GM19463 (cell line): Measurements from ENCODE around the gene ELFN2.

ENCODE experiments used
- ATAC-seq: cut with Tn5 transposase; IDR thresholded peaks from one replicate; pipeline ENCODE4 v1.9.1; 2021; ENCODE audit warnings: mild to moderate bottlenecking, moderate library complexity; ENCODE audit not compliant: unreplicated experiment

ELFN2 gene

DNA sequence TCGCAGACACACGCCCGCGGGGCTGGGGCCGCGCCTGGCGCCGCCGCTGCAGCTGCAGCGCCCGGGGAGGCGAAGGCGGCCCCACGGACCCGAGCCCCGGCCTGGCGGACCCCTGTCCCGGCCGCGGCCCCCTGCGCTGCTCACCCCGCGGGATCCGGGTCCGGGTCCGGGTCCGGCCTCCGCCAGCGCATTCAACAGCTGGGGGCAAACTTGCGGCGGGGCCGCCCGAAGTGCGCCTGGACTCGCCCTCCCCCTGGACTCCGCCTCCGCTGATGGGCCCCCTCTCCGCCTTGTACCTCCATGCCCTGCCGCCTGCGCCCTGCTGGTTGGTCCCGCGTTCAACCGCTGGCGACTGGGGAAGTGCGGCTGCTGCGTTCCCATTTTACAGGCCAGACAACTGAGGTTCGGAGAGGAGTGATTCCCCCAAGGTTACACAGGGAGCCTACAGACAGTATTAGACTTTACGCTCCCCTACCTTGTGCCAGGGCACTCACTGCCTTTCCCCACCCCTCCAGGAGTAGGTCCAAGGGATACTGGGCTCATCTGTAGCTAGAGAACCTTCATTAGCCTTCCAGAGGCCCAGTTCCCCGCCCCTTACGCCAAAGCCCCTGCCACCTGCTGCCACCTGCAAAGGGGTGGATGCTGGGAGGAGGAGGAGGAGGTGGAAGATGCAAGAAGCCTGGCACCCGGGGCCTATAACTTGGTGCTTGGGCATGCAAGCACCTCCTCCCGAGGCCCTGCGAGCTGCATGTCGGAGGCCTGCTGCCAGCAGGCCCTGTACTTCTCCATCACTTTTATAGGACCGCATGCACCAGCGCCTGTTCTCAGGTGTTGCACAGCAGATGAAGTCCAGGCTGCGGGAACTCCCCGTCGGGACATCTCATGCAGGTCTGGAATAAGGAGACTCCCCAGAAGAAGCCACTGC, 694 bp upstream of the ELFN2 start:
- ATAC-seq = no peak

DNA sequence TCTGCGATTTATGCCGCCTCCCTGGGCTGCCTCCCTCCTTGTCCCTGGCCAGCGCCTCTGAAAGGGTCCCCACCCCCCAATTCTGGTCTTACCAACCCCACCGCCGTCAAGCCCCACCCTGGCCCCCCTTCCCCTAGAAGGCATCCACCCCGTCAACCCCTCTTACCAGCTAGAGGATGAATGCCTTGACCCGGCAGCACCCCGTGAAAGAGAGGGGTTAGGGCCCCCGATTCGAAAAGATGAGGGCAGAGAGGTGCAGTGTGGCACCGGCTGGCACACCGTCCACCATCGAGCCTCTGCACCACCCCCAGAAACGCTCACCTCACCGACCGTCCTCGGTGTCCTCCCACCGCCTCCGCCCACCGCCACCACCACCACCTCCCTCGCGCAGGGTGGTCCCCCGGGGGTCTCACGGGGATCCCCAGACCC, 559 bp downstream of the ELFN2 start:
- no peak for ATAC-seq

DNA sequence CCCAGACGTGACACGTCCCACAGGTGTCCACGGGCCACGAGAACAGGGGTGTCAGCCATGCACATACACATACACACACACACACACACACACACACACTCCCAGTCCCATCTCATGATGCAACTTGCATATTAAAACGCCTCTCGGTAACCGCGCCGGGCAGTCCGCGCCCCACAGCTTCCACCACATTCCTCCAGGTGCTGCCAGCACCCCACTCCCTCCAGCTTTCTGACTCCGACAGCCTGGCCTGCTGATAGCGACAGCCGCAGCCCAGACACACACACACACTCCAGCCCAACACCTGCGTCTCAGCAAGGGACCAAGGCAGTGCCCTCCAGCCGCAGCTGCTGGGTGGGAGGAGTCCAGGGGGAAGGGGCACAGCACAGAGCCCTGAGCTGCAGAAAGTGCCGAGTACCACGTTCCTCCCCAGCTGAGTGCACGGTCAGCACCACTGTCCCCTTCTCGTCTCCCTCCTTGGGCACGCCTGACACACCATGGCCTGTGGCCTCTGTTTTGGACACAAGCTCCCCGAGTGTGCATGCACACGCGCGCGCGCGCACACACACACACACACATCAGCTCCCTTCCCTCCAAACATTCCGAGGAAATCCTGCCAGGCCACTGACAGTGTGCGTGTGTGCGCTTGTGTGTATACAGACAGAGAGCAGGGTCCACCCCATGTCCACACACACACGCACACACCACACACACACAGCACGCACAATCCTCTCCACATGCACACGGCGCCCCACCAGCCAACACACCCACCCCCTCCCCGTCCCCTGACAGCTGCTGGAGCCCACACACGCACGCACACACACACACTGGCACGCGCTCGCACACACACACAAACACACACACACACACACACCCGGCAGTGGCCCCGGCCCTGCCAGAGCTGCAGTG, 1.2 kb downstream of the ELFN2 start:
- no peak for ATAC-seq

DNA sequence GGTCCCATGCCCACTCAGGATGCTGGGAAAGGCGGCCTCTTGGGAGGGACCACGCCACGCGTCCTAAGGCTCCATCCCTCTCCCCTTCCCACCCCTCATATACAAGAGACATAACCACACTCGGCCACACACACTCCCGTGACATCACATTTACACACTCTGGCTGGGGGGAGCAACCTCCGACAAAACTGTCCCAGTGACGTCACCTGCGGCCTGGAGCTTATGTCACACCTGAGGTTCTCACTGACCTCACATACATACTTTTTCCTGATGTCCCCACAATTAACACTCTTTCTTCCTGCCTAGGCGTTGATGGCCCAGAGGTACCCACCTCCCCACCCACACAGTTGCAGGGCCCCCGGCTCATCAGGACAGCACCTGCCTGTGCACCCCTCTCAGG, 1.9 kb downstream of the ELFN2 start:
- ATAC-seq = no peak

DNA sequence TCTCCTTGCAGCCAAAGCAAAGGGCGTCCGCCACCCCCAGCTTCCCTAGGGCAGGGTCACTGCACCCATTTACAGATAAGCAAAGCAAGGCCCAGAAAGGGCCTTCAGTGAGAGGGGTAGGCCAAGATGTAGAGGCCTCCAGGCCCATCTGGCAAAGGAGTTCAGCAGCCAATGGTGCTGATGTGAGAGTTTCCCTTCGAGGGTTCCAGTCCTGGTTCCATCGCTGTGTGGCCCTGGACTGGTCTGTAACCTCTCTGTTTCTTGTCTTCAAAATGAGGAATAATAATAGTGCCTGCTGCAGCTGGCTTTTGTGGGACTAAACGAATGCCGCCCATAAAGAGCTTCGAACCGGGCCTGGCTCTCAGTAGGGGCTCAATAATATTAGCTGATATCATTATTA, 4.0 kb downstream of the ELFN2 start:
- no peak for ATAC-seq

DNA sequence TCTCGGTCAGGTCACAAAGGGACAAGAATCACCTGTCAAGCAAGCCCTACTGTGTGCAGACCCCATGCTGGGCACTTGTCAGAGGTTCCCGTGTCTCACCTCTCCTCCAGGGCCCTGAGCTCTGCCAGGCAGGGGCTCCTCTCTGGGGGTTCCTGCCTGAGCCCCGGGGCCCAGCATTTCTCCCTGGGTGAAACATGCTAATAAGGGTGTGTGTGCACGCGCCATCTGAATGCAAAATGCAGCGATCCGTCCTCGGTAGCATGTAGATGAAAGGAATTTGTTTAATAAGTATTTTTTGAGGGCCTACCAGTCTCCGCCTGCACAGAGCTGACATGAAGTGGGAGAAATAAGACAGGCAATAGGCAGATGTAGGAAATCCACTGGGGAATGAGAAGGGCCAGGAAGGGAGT, 5.8 kb downstream of the ELFN2 start:
- ATAC-seq = no peak

DNA sequence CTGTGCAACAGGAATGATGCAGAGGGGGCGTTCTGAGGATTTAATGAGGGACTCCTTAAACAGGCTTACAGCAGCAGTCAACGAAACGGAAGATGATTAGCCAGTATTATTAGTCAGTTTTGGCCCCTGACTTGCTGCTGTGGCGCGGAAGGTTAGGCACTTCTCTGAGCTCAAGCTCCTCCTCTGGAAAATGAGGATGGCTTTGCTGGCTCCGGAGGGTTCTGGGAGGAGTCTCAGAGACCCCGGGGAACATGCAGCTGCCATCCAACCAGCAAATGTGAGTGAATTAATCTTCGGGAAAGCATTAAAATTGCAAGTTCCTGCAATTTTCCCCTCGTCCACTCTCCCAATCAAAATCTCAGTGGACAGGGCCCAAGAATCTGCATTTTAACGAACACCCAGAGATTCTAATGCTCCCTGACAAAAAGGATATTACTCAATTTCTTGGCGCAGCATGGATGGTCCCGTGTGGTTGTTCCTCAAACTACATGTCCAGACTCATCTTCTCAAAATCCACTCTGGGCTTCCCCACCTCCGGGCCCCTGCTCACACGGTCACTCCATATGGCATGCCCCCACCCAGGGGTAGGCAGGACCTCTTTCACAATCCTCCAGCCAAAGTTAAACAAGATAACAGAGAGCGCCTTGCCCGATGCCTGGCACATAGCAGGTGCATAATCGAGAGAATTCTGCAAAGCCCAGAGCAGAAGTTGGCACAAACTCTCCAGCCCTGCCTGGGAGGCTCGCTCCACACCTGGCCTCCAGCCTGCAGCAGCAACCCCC, 6.4 kb downstream of the ELFN2 start:
- ATAC-seq = no peak

DNA sequence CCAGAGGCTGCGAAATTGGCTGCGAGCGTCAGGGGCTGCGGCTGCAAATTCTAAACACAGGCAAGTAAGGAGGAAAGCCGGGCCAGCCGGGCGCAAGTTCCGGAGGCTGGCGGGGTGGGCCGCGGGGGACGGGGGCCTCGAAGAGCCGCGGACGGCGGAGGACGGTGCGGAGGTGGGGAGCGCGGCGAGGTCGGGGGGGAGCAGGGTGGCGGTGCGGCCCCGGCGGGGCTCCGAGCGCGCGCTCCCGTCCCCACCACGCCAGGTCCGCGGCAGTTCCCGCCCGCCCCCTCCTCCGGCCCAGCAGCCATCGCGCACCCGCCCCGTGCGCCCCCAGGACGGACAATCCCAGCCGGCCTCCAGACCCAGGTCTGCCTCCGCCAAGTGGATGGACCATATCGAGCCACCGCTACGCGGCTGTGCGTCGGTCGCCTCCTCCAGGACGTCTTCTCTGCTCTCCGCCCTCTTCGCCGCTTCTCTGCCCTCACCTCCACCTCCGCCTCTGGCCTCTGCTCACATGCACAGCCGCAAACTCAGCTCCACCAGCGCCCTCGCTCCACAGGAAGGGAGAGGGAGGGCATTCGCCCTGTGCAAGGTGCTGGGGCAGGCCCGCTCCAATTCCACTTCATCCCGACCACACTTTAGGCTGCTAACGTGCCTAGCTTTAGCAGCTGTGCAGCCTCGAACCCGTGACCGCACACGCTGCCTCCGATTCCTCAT, 7.2 kb downstream of the ELFN2 start:
- ATAC-seq = no peak

DNA sequence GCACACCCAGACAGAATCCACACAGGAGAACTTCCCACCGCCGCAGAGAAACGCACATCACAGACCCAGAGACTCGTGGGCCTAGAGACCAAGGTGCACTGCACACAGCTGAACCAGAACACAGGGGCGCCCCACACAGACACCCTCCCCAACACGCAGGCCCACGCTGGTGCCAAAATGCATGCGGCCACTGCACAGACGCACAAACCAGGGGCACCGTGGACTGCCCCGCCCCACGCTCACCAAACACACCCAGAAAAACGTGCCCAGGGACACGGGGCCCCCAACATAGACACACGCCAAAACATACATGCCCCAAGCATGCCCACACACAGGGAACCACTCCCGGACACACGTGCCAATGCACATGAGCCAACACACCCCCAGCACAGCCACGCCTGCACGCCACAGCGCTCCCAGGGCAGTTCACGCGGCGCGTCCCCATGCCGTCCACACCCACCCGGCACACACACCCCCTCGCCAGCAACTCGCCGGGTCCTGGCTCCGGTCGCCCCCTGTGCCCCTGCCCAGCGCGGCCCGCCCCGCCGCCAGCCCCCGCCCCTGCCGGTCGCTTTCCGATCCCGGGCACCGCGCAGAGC, 7.8 kb downstream of the ELFN2 start:
- no peak for ATAC-seq

DNA sequence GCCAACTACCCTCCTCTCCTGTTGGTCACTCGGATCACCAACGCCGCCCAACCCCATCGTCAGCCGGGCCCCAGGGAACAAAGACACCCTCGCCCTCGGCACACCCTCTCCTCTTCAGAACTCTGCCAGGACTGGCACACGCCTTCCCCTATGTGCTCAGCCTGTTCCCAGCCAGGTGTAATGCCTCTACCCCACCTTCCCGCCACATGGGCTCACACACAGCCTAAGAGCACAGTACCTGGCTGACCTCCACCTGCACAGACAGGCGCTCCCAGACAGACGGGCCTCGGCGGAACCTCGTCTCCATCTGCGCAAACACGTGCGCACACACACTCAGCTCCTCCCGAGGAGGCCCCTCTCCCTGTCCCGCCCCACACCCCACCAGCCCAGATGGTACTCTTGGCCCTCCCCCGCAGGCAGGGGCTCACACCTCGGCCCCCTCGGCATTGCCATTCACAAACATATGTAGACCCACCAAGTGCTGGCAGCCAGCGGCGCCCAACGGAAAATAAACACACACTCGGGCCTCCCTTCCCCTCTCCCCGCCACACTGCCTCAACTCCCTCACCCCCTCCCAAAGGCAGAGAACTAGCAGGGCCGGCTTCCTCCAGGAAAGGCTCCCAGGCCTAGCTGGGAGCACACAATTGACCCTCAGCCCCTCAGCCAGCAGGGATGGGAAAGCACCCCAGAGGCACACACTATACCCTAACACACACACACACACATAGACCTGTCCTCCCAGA, 8.5 kb downstream of the ELFN2 start:
- no peak for ATAC-seq

DNA sequence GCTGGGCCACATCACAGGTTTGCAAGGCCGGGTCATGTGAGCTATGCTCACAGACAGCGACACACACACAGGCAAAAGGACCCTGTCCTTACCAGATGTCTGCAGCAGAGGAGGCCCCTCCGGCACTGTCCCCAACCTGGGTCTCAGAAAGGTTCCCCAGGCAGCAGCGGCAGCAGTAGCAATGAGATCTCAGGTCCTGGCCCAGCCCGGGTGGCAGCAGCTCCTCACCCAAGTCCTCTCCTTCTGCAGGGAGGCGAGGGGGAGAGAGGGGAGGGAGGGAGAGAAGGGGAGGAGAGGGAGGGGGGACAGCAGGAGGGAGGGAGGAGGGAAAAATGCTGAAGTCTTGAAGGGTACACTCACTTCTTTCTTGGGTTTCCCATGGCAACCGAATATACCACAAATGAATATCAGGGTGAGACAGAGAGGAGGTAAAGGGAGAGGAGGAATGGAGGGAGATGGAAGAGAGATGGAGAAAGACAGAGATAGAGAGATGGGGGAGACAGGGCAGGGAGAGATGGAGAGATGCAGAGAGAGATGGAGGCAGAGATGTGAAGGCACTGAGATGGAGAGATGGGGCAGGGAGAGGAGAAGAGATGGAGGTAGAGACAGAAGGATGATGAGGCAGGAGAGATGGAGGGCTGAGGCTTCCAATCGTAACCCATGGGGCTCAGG, 9.5 kb downstream of the ELFN2 start:
- ATAC-seq = no peak

DNA sequence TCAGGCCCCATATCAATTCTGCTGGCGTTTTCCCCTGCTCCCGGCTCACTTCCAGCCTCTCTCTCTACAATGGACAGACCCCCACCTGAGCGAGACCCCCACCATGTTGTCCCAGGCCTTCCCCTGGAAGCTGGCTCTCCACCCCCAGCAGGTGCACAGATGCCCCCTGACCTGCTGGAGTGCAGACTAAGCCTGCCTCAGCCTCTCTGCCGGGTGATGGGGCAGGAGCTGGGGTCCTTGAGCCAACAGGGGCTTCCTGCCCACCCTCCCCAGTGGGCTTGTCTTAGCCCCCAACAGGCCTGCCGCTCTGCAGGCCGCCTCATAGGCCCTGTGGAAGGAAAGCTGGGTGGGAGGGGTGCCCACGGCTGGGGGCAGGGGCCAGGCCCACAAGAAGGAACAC, 10.0 kb downstream of the ELFN2 start:
- no peak for ATAC-seq

DNA sequence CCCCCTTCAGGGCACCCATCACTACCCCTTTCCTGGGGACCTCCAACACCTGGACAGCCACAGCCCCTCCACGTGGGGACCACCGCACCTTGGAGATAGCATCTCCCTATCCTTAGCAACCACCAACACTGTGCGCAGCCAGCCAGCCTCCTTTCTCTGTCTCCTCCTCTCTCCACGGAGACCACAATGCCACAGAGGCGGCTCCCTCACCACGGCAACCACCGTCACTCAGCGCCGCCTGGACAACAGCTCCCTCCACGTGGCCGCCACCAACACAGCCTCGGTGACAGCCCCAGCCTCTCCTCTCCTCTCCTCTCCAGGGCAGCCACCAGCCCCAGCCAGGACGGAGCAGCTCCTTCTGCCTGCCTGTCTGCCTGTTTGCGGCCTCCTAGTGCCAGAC, 10.5 kb downstream of the ELFN2 start:
- ATAC-seq = no peak

DNA sequence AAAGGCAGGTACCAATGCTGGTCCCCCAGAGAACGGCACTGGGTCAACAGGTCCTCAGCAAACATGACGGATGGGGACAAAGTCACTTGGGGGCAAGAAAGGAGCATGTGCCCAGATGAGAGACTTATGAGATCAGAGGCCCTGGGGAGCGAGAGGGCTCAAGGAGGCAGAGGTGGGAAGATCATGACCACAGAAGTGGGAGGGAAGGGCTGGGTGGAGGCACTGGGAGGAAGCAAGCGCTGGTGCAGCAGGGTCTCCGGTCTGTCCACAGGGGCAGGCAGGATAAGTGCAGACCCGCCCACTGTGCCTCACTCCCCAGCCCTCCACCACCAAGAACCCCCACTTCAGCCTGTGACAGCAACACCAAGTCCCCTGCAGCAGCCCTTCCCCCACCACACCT, 10.9 kb downstream of the ELFN2 start:
- no peak for ATAC-seq

DNA sequence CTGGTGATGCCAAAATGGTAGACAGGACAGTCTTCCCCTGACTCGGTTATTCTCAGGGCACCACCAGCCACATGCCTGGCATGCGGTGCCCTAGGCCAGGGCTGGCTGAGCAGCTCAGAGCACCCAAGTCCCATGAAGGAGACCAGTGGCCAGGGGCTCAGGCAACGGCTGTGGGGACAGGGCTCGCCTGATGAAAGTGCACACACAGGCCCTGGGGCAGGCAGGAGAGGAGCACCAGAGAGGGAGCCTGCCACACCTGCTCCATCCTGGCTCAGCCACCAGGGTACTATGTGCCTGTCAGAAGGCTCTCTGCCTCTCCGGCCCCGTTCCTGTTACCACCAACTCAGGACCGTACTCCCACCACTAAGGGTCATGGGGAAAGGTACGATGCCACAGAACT, 12.1 kb downstream of the ELFN2 start:
- no peak for ATAC-seq

DNA sequence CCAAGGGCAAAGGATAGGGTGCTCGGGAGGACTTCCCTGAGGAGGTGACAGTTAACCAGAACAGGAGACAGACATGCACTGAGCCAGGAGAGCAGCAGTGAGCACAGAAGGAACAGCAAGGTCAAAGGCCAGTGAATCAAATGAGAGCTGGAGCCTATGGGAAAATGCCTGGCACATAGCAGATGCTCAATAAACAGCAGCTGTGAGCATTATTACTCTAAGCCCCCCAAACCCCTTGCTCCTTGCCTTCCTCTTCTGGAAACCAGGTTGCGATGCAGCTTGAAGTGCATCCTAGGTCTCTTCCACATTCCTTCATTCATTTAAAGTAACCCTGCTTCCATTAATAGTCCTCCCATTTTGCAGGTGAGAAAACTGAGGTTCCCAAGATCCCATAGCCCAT, 13.0 kb downstream of the ELFN2 start:
- no peak for ATAC-seq

DNA sequence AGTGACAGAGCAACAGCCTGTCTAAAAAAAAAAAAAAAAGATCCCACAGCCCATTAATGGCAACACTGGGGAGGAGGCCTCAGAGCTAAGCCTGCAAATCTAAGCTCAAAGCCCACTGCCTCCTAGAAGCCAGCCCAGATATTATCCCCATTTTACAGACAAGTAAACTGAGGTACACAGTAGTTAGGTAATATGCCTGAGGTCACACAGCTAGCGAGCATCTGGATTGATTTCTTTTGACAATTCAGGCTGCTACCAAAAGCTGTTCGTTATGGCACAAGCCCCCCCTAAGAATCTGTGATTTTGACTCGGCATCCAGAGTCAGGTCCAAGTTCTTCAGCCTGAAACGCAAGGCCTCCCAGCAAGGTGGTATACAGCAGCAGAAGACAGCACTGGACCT, 13.7 kb downstream of the ELFN2 start:
- ATAC-seq = no peak

DNA sequence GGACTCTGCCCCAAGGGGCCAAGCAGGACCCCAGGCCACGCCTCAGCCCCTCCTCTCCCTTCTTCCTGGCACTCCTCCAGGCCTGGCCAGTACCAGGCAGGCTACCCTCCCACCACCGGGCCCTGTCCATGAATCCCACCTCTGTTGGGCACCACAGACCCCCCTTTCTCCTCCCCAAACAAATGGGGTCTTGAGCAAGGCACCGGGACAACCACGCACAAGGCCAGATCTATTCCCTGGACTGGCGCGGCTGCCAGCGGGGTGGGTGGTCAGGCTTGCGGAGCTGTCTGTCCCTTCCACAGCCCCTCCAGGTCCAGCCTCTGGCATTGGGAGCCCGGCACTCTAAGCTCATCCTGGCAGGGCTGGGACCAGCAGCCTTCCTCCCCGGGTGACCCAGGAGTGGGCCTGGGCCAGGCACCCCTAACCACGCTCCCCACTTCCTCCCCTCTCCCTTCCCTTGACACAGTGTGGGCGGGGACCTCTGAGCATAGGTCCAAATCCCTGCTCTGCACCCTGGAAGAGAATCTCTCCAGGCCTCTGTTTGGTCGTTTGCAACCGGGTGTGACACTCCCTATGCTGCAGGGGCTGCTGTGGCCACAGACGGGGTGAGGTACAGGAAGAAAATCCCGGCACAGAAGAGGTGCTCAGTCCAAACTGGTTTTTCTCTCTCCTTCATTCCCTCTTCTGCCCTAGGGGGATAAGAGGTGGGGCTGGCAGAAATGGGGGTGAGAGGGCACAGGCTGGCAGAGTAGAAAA, 14.6 kb downstream of the ELFN2 start:
- no peak for ATAC-seq
